Kidney (tissue), 14 donors: ENCODE measurements around the gene IL18R1. TPM values are rescaled to one million over a fixed set of nuclear protein-coding genes. Genes with fewer than 3 reads are reported as not detected.

ENCODE experiments used
- DNase-seq, 5 donors: peaks; one replicate each; pipeline ENCODE4 v3.0.0-alpha.2; 2013 to 2020
- FAIRE-seq: peaks from 2 replicates; lab custom pipeline; 2012; peaks lifted over from hg19 to GRCh38; lab: Jason Lieb, UNC
- H3K27ac ChIP-seq, 2 donors: one replicate each; pipeline ENCODE4 v1.7.0; 2013; ENCODE audit warnings: low read depth in 2 of 2, low read length in 2 of 2, inconsistent platforms in 1 of 2
- H3K27me3 ChIP-seq: one replicate; pipeline ENCODE4 v1.7.1; 2013; ENCODE audit warnings: low read length, inconsistent platforms; ENCODE audit not compliant: control insufficient read depth, insufficient read depth
- H3K36me3 ChIP-seq, 3 donors: one replicate each; pipeline versions ENCODE4 v1.7.0 to v1.7.1; 2013; ENCODE audit warnings: low read length in 3 of 3, control low read depth in 1 of 3, inconsistent platforms in 1 of 3; ENCODE audit not compliant: insufficient read depth in 3 of 3, control insufficient read depth in 2 of 3
- H3K4me1 ChIP-seq, 3 donors: one replicate each; pipeline versions ENCODE4 v1.7.0 to v1.7.1; 2013; ENCODE audit warnings: low read length in 3 of 3, inconsistent platforms in 1 of 3, low read depth in 1 of 3; ENCODE audit not compliant: control insufficient read depth in 2 of 3, insufficient read depth in 2 of 3
- H3K4me3 ChIP-seq, 3 donors: one replicate each; pipeline versions ENCODE4 v1.7.0 to v1.8.1; 2013; ENCODE audit warnings: low read length in 3 of 3, control low read depth in 1 of 3, inconsistent platforms in 1 of 3
- H3K9ac ChIP-seq, 3 donors: one replicate each; pipeline versions ENCODE4 v1.7.0 to v1.7.1; 2013; ENCODE audit warnings: low read length in 3 of 3, control low read depth in 1 of 3, inconsistent platforms in 1 of 3
- H3K9me3 ChIP-seq, 3 donors: one replicate each; pipeline versions ENCODE4 v1.7.0 to v1.7.1; 2013; ENCODE audit warnings: low read length in 3 of 3, control low read depth in 1 of 3, inconsistent platforms in 1 of 3; ENCODE audit not compliant: control insufficient read depth in 2 of 3, insufficient read depth in 1 of 3
- intact Hi-C: fragments of 100-400 bp; cut with DNase I; formaldehyde crosslinking; loops from one replicate; pipeline ENCODE4 v1.11.1; 2022
- polyA plus RNA-seq: library from polyadenylated mRNA; stranded (reverse); fragments of 350-450 nt; fragmentation: Illumina TruSeq; extraction: RNeasy Lipid Tissue Mini Kit (QIAGEN cat#74804); gene quantifications from one replicate; pipeline ENCODE4 v1.2.3, GENCODE V29; 2014; ENCODE audit warnings: low read depth, low replicate concordance; ENCODE audit not compliant: insufficient read depth
- total RNA-seq: library from RNA; stranded (reverse); fragmentation: NEBNext Ultra II Directional; extraction: Animal tissue kit (Norgen Biotek cat#: 25700); gene quantifications from one replicate; pipeline ENCODE4 v1.2.1, GENCODE V29; 2021
- TF ChIP-seq, protein P1 (sequence below): IDR thresholded peaks from 3 replicates; pipeline ENCODE4 v1.5.1; 2012; ENCODE audit warnings: mild to moderate bottlenecking, moderate library complexity, borderline replicate concordance; ENCODE audit not compliant: insufficient read depth; ENCODE audit errors: extremely low read depth
- donor health status: control.
- donor health status: control.
- donor health status: control.
- donor health status: control.
- donor health status: control.
- donor health status: DM: yes; HTN: yes; CAD: no.
- donor health status: Normal renal cell carcinoma (clear cell type).

The IL18R1 gene
- total and polyA plus RNA-seq, 2 donors from 2014 or later = 3.6 to 14.9 TPM

DNA sequence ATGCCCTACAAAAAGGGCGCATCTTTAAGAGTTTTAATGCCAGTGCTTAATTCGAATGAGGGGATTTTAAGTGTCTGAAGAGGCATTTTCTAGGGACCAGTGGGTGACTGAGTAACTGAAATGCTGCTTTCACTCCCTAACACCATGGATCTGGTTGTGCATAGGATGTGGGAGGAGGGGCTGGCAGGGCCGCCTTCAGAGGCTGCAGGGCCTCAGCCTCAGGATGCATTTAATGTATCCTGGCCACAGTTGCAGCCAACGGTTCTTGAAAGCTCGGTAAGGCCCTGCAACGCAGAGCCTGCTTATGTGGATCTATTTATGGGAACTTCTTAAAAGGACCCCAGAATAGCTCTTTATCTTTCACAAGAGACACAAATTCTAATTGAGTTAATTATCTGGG, 41.6 kb downstream of the IL18R1 start:
- H3K27me3 ChIP-seq = no peaks in the 10 kb centered on the region
- intact Hi-C loops = no loop called here
- TF ChIP-seq, protein P1, sequence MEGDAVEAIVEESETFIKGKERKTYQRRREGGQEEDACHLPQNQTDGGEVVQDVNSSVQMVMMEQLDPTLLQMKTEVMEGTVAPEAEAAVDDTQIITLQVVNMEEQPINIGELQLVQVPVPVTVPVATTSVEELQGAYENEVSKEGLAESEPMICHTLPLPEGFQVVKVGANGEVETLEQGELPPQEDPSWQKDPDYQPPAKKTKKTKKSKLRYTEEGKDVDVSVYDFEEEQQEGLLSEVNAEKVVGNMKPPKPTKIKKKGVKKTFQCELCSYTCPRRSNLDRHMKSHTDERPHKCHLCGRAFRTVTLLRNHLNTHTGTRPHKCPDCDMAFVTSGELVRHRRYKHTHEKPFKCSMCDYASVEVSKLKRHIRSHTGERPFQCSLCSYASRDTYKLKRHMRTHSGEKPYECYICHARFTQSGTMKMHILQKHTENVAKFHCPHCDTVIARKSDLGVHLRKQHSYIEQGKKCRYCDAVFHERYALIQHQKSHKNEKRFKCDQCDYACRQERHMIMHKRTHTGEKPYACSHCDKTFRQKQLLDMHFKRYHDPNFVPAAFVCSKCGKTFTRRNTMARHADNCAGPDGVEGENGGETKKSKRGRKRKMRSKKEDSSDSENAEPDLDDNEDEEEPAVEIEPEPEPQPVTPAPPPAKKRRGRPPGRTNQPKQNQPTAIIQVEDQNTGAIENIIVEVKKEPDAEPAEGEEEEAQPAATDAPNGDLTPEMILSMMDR = no peak
- no peak overlapping the region for H3K27ac ChIP-seq
- H3K4me3 ChIP-seq = no peak overlapping the region
- no peaks in the 10 kb centered on the region for H3K9me3 ChIP-seq
- FAIRE-seq = no peak
- no peak for DNase-seq
- peaks cover 0 to 2% (median 0%) of the 10 kb centered on the region in 3 donors for H3K4me1 ChIP-seq
- H3K36me3 ChIP-seq = no peaks in the 10 kb centered on the region
- no peak overlapping the region for H3K9ac ChIP-seq

DNA sequence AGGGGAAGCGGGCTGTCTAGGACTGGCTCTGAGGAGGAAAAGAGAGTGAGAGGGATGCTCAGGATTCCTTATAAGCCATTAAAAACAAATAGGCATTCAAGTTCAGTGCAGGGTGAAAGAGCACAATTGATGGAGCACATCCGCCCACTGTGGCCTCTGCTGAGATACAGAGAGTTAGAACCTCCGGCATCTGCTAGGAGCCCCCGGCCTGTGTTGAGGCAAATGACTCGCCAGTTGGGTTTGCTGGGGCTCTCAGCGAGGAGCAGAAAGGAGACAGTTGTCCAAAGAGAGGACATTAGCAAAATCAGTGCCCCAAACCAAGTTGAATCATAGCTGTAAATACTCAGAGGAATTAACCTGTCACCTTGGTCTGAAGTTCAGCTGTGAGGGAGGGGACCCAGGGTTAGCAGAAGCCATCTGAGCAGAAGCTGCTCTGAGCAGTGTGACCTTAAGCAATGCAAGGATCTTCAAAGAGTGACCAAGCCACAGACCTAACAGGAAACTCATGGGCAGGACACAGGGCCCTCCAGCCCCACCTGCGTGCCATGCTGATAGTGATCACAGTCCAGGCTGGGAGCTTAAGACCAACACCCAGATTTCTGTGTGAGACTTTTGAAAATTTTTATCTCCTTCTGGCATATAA, 44.0 kb downstream of the IL18R1 start:
- H3K27me3 ChIP-seq = no peaks in the 10 kb centered on the region
- FAIRE-seq = no peak
- TF ChIP-seq, protein P1 = no peak
- peaks cover 0 to 2% (median 0%) of the 10 kb centered on the region in 3 donors for H3K4me1 ChIP-seq
- no peak overlapping the region for H3K9ac ChIP-seq
- H3K4me3 ChIP-seq = no peak overlapping the region
- H3K36me3 ChIP-seq = no peaks in the 10 kb centered on the region
- H3K9me3 ChIP-seq = no peaks in the 10 kb centered on the region
- H3K27ac ChIP-seq = no peak overlapping the region
- intact Hi-C loops = no loop called here
- no peak for DNase-seq

DNA sequence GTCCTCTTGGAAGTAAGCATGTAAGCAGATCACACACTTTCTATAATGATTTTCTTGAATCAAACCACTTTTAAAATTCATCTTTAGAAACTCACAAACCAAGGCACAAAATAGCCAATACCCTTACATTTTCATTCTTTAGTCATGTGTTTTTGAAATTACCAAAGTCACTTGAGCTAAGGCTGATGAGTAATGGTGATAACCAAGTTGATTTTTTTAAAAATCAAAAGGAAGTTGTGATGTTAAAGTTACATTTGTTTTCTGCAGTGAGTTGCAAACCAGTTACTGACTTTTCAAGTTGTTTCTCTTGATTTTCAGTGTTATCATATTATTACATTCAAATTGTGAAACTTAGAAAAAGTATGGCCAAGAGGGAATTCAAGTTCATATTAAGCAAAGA, 45.9 kb downstream of the IL18R1 start:
- Histone ChIP-seq H3K27me3 (no peaks in the 10 kb centered on the region), H3K4me1 (peaks cover 0 to 2% (median 0%) of the 10 kb centered on the region in 3 donors), H3K9me3 (no peaks in the 10 kb centered on the region), H3K36me3 (no peaks in the 10 kb centered on the region), H3K4me3 (no peak overlapping the region), H3K27ac (no peak overlapping the region), H3K9ac (no peak overlapping the region)
- FAIRE-seq (peak; percentile 38), DNase-seq (no peak)
- intact Hi-C loops = no loop called here
- TF ChIP-seq, protein P1 = no peak

DNA sequence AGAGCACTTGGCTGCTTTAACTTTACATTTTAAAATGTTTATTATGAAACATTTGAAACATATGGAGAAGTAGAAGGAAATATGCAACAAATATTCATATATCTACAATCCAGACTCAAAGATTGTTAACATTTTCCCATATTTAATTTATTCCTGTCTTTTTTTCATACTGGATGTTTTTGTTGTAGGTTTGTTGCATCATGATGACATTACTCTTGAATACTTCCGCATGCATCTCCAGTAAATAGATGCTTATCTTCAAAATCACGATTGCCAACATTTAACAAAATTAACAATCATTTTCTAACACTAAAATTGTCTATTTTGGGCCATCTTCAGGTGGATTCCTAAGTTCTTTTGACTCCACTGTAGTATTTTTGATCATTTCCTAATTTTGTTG, 46.3 kb downstream of the IL18R1 start:
- intact Hi-C loops = no loop called here
- no peak overlapping the region for H3K4me3 ChIP-seq
- no peaks in the 10 kb centered on the region for H3K36me3 ChIP-seq
- H3K27me3 ChIP-seq = no peaks in the 10 kb centered on the region
- DNase-seq (no peak), FAIRE-seq (no peak)
- H3K27ac ChIP-seq = no peak overlapping the region
- peaks cover 0 to 2% (median 0%) of the 10 kb centered on the region in 3 donors for H3K4me1 ChIP-seq
- no peaks in the 10 kb centered on the region for H3K9me3 ChIP-seq
- no peak overlapping the region for H3K9ac ChIP-seq
- TF ChIP-seq, protein P1 = no peak
